Esophagus squamous epithelium (tissue), 4 donors: ENCODE measurements around the gene OR10S1.

Experiments used
- CTCF ChIP-seq, 6 experiments: fragments of 450-650 bp in 4 of 6; fragments of 200-600 bp in 2 of 6; sonication (generic) in 2 of 6; IDR thresholded peaks; one replicate each; pipeline ENCODE4 v1.5.1; 2016 to 2019; ENCODE audit warnings: antibody characterized with exemption in 6 of 6, mild to moderate bottlenecking in 4 of 6, moderate library complexity in 4 of 6
- POLR2A ChIP-seq, 4 donors: fragments of 450-650 bp; IDR thresholded peaks; one replicate each; pipeline ENCODE4 v1.6.1; 2017; ENCODE audit warnings: antibody characterized with exemption in 4 of 4, mild to moderate bottlenecking in 4 of 4, moderate library complexity in 3 of 4

- no peak for TF ChIP-seq CTCF (IDR thresholded peaks at IDR 0.05)
- no peak for TF ChIP-seq POLR2A (IDR thresholded peaks at IDR 0.05)
Measured at GRCh38 chr11:123995119-123995518, 17.5 kb upstream of the OR10S1 start, which contains the start of gene OR10G6.
